Omental fat pad (tissue), 4 donors: ENCODE results near the gene SDHAF4. TPM values are rescaled to one million over a fixed set of nuclear protein-coding genes. Genes with fewer than 3 reads are reported as not detected.

Experiments used
- ATAC-seq: fragments of 150-250 bp; one replicate; pipeline ENCODE4 v1.9.1; 2016; ENCODE audit warnings: mild to moderate bottlenecking, moderate library complexity; ENCODE audit not compliant: low FRiP score
- DNase-seq: peaks from one replicate; pipeline ENCODE4 v3.0.0-alpha.2; 2019; ENCODE audit warnings: low spot score
- CTCF ChIP-seq, 3 donors: fragments of 450-650 bp; IDR thresholded peaks; one replicate each; pipeline ENCODE4 v1.5.1; 2016 to 2017; ENCODE audit warnings: antibody characterized with exemption in 3 of 3, mild to moderate bottlenecking in 3 of 3, moderate library complexity in 2 of 3
- total RNA-seq, 4 donors: library from RNA; depleted of rRNA; stranded (reverse); fragments of >200 nt; gene quantifications; one replicate each; pipeline ENCODE4 v1.1.0, GENCODE V29; 2016

SDHAF4 gene
- total RNA-seq, 4 donors from 2014 or later = 2.6 to 9.4 (median 7.3) TPM

DNA sequence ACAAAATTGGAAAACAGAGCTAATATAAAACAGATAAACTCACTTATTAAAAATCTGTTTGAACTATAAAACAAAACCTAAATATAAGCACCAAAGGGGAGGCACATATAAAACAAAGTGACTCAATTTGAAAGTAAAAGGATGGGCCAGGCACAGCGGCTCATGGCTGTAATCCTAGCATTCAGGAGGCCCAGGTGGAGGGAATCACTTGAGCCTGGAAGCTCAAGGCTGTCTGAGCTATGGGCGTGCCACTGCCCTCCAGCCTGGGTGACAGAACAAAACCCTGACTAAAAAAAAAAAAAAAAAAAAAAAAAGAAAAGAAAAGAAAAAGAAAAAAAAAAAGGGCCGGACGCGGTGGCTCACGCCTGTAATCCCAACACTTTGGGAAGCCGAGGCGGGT lies 69.9 kb downstream of the SDHAF4 start:
- no peak for TF ChIP-seq CTCF (IDR thresholded peaks at IDR 0.05)
- no peak for DNase-seq
- ATAC-seq = no peak

DNA sequence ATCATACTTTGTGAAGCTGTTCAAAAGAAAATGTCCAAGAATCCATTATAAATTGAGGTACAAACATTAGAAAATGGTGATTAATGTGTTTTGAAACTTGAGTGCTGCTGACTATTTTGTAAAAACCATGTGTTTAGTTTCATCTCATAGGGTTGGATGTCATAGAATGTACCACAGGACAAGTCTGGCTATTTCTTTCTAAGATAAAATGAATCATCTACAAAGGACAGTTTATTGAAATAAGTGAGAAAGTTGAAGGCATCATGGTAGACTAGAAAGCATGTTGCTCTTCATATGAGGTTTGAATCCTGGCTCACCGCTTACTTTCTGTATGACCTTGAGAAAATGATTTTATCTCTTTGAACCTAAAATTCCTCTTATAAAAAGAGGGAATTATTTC lies 71.7 kb downstream of the SDHAF4 start:
- no peak for ATAC-seq
- no peak for TF ChIP-seq CTCF (IDR thresholded peaks at IDR 0.05)
- DNase-seq = no peak

Other genes with a start within 250 kb of the SDHAF4 start
- 10 to 100 TPM; 16.7 to 37.5 (median 23.2) TPM for gene FAM135A, start 153.4 kb upstream of the SDHAF4 start, total RNA-seq
- gene SMAP1, start 101.0 kb downstream of the SDHAF4 start, total RNA-seq = 10 to 100 TPM; 16.6 to 29.4 (median 22.0) TPM